Cortex of kidney (tissue), 1 donor: ENCODE data around the gene PACRG.

Source experiments
- DNase-seq: peaks from one replicate; lab custom pipeline; 2025; lab: John Stamatoyannopoulos, UW

PACRG gene

GRCh38 chr6:163010145-163010544 lies 282.4 kb downstream of the PACRG start:
- no peak for DNase-seq

- no peak for DNase-seq
Observed at GRCh38 chr6:163014736-163015135, 287.0 kb downstream of the PACRG start.

GRCh38 chr6:163017801-163018200 lies 290.0 kb downstream of the PACRG start:
- DNase-seq = no peak

GRCh38 chr6:163019926-163020325 lies 292.2 kb downstream of the PACRG start:
- no peak for DNase-seq

GRCh38 chr6:163021054-163021453 lies 293.3 kb downstream of the PACRG start:
- DNase-seq = no peak

- DNase-seq = no peak
Observed at GRCh38 chr6:163023700-163024099, 295.9 kb downstream of the PACRG start.

GRCh38 chr6:163026893-163027292 lies 299.1 kb downstream of the PACRG start:
- no peak for DNase-seq

- DNase-seq = no peak
Observed at GRCh38 chr6:163030980-163031379, 303.2 kb downstream of the PACRG start.

GRCh38 chr6:163031931-163032330 lies 304.2 kb downstream of the PACRG start:
- no peak for DNase-seq

GRCh38 chr6:163036160-163036645 lies 308.4 kb downstream of the PACRG start:
- no peak for DNase-seq

- no peak for DNase-seq
Observed at GRCh38 chr6:163038317-163038716, 310.5 kb downstream of the PACRG start.

GRCh38 chr6:163048345-163048744 lies 320.6 kb downstream of the PACRG start:
- no peak for DNase-seq

GRCh38 chr6:163053667-163054344 lies 326.0 kb downstream of the PACRG start:
- no peak for DNase-seq

- no peak for DNase-seq
Observed at GRCh38 chr6:163054641-163055040, 326.9 kb downstream of the PACRG start.

GRCh38 chr6:163057260-163057659 lies 329.5 kb downstream of the PACRG start:
- DNase-seq = no peak

- no peak for DNase-seq
Observed at GRCh38 chr6:163062790-163063189, 335.0 kb downstream of the PACRG start.

GRCh38 chr6:163063561-163063960 lies 335.8 kb downstream of the PACRG start:
- no peak for DNase-seq

- no peak for DNase-seq
Observed at GRCh38 chr6:163064397-163064796, 336.6 kb downstream of the PACRG start.

- DNase-seq = no peak
Observed at GRCh38 chr6:163066200-163066599, 338.4 kb downstream of the PACRG start.

GRCh38 chr6:163077134-163077533 lies 349.4 kb downstream of the PACRG start:
- no peak for DNase-seq

- no peak for DNase-seq
Observed at GRCh38 chr6:163078712-163079111, 350.9 kb downstream of the PACRG start.

GRCh38 chr6:163080228-163080627 lies 352.5 kb downstream of the PACRG start:
- no peak for DNase-seq

- DNase-seq = no peak
Observed at GRCh38 chr6:163083141-163083540, 355.4 kb downstream of the PACRG start.

- DNase-seq = no peak
Observed at GRCh38 chr6:163085426-163085825, 357.7 kb downstream of the PACRG start.
